ENCODE results near the gene COL27A1. TPM values are rescaled to one million over a fixed set of nuclear protein-coding genes. Genes with fewer than 3 reads are reported as not detected.

The COL27A1 gene
- total RNA-seq, 1 donor from 2014 or later: 31.1 TPM

GRCh38 chr9:114206221-114206789, 51.0 kb downstream of the COL27A1 start:
- no peak for DNase-seq

- DNase-seq: no peak
These were observed 51.9 kb downstream of the COL27A1 start for GRCh38 chr9:114207034-114207810.

DNA sequence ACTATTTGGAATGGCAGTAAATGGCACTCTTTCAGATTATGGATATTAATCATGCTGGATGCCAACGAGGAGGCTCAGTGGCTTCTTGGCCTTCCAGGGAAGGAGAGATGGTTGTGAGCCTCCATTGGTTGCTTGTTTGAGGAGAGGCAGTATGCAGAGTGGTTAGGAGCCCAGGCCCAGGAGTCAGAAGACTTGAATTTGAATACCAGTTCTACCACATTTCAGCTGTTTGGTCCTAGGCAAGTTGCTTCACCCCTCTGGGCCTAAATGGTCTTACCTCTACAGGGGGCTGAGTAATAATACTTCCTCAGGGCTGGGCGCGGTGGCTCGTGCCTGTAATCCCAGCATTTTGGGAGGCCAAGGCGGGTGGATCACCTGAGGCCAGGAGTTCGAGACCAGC, 52.5 kb downstream of the COL27A1 start:
- no peak for DNase-seq

GRCh38 chr9:114209151-114209550, 53.8 kb downstream of the COL27A1 start:
- DNase-seq: no peak

GRCh38 chr9:114210136-114210535, 54.8 kb downstream of the COL27A1 start:
- DNase-seq: no peak

GRCh38 chr9:114210691-114211276, 55.4 kb downstream of the COL27A1 start:
- no peak for DNase-seq

DNA sequence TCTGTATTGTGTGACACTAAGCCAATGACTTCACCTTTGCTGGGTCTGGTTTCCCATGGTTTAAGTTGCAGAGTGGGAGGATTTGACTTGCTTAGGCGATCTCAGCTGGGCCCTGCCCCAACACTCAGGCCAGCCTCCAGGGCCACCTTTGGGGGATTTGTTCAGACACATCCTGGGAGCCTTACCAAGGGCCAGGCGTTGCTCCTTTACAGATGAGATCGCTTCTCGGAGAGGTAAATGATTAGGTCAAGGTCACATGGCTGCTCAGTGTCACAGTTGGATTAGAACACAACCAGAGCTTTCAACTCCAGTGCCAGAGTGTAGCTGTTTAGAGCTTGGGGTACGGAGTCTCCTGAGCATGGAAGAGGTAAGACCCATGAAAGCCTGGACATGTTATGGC, 57.5 kb downstream of the COL27A1 start:
- no peak for DNase-seq

DNA sequence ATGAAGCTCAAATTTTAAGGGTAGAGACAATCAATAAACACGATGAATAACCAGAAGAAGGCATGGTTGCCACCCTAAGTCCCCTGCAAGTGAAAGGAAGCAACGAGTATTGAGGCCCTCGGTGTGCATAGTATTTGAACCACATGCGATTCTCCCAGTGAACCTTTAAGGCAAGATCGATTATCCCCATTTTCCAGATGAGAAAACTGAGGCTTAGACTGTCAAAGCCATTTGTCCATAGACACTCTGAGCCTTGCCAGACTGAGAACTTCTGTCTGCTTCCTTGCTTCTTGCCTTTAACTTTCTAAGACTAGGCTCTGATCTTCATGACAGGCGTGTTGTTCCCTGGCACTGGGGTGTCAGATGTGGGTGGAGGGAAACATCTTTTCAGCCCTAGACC, 58.2 kb downstream of the COL27A1 start:
- no peak for DNase-seq

DNA sequence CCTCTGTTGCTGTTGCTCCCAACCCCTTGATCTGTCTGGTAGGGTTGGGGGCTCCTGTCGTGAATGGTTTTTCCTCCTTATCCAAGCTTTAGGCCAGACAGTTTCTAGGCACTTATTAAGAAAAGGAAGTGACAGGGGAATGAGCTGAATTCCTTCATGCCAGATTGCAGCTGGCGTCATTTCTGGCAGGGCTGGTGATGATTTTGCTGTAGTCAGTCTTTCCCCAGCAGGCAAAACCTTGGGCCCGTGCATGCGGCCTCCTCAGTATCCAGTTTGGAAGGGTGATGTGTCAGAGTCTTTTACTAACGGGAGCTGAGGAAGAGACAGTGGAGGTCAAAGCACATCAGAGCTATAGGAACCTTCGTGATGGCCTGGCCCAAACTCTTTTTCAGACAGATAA, 58.8 kb downstream of the COL27A1 start:
- peak; percentile 59 for DNase-seq

- no peak for DNase-seq
These were observed 59.5 kb downstream of the COL27A1 start for GRCh38 chr9:114214686-114215414.

DNA sequence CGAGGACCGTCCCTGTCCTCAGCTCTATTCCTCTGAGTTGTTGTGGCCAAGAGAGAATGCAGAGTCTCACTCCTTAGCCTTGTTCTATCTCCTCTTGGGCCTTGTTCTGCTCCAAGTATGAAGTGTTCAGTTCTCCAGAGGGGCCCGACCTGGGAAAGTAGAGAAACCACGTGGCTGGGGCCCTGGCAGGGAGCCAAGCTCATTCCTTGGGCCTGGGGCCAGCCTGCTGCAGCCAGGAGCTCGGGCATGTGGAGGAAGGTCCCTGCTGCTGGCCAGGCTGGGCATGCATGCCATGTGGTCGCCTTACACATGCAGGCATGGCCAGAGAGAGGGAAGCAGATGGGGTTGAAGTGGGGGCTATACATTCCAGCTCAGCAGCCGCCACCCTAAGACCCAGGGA, 60.7 kb downstream of the COL27A1 start:
- DNase-seq: peak; percentile 22

DNA sequence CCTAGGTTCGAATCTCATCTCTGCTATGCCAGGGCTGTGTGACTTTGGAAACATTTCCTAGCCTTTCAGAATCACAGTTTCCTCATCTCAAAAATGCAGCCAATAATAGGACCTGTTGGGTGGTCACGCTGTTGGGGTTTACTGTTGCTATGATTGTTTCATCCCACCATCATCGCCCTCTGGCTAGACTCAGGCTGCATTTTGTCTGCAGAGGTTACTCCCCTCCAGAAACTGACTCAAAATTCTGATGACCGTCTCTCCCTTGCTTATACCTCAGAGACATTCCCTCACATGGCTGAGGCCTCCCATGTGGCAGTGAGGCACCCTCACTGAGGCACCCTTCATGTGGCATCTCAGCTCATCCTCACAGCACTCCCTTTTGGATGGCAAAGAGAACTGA, 61.6 kb downstream of the COL27A1 start:
- DNase-seq: no peak

DNA sequence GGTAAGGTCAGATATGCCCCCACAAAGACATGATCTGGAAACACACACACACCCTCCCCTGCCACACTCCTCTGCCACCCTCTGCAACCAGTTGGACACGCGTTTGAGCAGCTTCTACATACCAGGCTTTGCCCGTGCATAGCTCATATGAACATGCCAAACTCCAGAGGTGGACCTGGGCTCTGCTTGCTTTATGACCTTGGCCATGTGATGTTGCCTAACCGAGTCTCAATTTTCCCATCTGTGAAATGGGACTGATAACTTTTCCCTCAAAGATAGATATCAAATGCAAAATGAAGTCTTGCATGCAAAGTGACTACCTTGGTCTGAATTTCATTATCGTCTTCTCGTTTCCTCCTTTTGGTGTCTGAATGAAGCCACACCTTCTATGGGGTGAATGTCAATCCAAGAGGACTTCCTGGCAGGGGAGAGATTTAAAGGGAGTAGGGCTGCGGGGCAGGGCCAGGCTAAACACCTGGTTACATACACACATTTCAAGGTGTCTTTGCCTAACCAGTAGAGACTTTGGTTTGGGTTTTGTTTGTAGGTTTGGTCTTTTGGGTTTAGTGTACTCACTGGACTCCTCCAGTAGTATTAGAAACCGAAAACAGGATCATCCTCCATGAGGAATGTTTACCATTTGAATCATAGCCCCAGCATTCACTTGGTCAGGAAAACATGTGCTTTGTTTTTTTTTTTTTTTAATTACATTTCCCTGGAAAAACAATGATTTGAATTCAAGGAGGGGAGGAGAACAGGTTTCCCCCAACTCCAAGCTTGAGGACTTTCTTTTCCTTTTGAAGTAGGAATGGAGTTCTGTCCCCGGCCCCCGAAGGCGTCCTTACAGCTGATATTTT, 63.2 kb downstream of the COL27A1 start:
- no peak for DNase-seq

DNA sequence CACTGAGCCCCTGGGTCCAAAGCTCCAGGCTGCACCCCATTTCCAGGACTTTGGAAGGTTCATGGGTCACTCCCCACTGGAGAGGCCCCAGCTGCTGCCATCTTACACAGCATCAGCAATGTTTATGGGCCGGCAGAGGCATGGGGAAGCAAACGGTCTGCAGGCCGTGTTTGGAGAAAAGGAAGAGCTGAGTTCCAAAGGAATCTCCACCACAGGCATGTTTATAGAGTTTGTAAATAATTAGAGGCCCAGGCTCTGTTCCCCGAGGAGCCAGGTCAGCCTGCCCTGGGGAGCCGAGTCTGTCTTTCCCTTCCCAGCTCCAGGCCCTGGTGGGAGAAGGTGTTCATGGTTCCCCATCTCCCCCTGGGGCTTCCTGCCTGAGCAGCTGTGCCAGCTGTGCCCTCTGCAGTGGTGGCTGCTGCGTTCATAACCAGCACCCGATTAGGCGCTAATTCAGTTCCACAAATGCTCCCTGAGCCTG, 64.8 kb downstream of the COL27A1 start:
- no peak for DNase-seq

DNA sequence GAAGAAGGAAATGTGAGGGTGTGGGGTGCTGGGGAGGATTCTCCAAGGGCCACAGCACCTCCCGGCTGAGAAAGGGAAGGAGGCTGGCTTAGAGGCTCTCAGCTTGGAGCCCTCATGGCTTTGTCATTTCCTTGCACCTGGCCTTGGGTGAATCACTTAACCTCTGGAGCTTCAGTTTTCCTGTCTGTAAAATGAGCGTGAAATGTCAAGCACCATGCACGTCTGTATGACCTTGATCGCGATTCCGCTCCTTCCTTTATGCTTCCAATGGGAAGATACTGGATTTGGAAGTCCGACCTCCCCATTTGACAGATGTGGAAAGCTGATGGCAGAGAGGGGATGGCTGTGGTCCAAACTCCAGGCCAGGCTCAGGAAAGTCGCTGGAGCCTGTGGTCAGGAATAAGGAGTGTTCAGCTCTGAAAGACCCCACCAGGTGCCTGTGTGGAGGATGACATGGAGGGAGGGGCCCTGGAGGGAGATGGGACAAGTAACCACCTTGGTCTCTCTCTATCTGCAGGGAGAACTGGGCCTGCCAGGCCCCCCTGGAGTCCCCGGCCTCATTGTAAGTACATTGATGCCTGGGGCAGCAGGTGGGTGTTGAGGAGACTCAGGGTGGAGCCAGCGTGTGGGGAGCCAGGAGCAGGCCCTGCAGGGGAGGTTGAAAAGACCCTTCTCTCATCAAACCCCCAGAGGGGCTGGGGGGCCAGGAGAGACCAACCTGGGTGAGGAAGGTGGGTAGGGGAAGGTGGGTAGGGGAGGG, 66.5 kb downstream of the COL27A1 start:
- no peak for DNase-seq

GRCh38 chr9:114223564-114224246, 68.4 kb downstream of the COL27A1 start:
- no peak for DNase-seq

DNA sequence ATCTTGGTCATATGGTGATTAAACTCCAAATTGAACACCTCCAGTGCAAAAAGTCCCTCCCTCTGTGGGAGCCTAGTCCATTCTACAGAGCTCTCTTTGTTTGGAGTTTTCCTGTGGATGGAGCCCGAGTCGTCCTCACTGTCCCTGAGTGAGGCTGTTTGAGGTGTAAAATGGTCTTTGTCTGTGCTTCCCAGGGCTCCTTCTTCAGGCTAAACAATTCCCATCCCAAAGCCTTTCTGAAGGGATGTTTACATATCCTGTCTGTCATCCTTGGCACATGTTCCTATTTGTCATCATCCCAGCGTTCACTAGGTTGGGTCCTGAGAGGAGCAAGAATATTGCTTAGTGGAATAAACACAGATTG, 68.9 kb downstream of the COL27A1 start:
- DNase-seq: peak; percentile 32

DNA sequence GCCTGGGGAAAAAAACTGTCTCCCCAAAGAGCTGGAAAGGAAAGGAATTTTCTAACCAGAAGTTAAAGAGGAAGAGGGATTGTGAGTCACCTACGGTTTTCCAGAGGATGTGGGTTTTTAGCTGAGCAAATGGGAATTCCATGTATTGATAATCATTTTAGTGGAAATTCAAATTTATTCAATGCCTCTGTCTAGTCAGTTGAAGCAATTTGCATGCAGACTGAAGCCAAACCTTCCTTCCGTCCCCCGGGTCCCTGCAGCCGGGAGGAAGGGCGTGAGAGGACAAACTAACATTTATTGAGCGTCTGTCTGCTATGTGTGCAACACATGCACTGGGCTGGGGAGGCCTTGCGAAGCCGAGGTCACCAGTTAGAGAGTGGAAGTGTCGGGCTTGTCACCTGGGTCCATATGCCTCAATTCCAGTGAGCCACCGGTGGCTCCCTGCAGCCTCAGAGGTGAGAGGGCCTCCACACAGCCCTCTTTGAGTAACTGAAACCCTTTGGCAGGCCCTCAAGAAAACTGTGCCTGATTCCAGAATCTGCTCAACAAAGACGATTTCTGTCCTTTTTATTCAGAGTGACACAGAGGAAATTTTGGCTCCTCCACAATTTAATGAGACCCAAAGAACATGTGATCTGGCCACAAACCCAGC, 70.3 kb downstream of the COL27A1 start:
- peak; percentile 11 for DNase-seq

GRCh38 chr9:114226246-114227055, 71.1 kb downstream of the COL27A1 start:
- no peak for DNase-seq

Data from skin of body (tissue), 2 donors.